Thoracic aorta (tissue), 2 donors: ENCODE results near the gene RBBP8NL. TPM values are rescaled to one million over a fixed set of nuclear protein-coding genes. Genes with fewer than 3 reads are reported as not detected.

ENCODE experiments used
- ATAC-seq: fragments of 150-250 bp; one replicate; pipeline ENCODE4 v1.8.0; 2017; ENCODE audit warnings: low read depth; ENCODE audit not compliant: insufficient number of reproducible peaks, low FRiP score
- DNase-seq: peaks from one replicate; pipeline ENCODE4 v3.0.0-alpha.2; 2020; ENCODE audit warnings: low spot score
- H3K27ac ChIP-seq, 2 donors: fragments of 200-600 bp; sonication (generic); 1 replicate in 1 of 2; 2 replicates in 1 of 2; pipeline ENCODE4 v1.5.1; 2016; ENCODE audit warnings: mild to moderate bottlenecking in 2 of 2, moderate library complexity in 2 of 2
- H3K27me3 ChIP-seq: fragments of 200-600 bp; sonication (generic); replicated peaks from 2 replicates; pipeline ENCODE4 v1.6.0; 2016; ENCODE audit warnings: mild to moderate bottlenecking; ENCODE audit not compliant: insufficient read depth
- H3K36me3 ChIP-seq: fragments of 200-600 bp; sonication (generic); one replicate; pipeline ENCODE4 v1.5.1; 2016
- H3K4me1 ChIP-seq, 2 donors: fragments of 200-600 bp; sonication (generic); 1 replicate in 1 of 2; 2 replicates in 1 of 2; pipeline versions ENCODE4 v1.5.1 to v1.6.0; 2016; ENCODE audit warnings: low read depth in 2 of 2, mild to moderate bottlenecking in 1 of 2; ENCODE audit not compliant: control insufficient read depth in 1 of 2
- H3K4me3 ChIP-seq: fragments of 200-600 bp; sonication (generic); 2 replicates; pipeline ENCODE4 v1.5.1; 2016; ENCODE audit warnings: mild to moderate bottlenecking
- H3K9me3 ChIP-seq: fragments of 200-600 bp; sonication (generic); 2 replicates; pipeline ENCODE4 v1.5.1; 2016
- CTCF ChIP-seq: fragments of 200-600 bp; sonication (generic); IDR thresholded peaks from one replicate; pipeline ENCODE4 v1.5.1; 2019; ENCODE audit warnings: antibody characterized with exemption
- total RNA-seq, 2 donors: library from RNA; depleted of rRNA; stranded (reverse); fragments of >200 nt; gene quantifications; one replicate each; pipeline versions ENCODE4 v1.1.0 to v1.2.3, GENCODE V29; 2016

The RBBP8NL gene
- total RNA-seq, 2 donors from 2014 or later: not detected

- Histone ChIP-seq H3K4me3 (no peak overlapping the region), H3K9me3 (no peaks in the 10 kb centered on the region), H3K36me3 (no peaks in the 10 kb centered on the region), H3K27ac (no peak overlapping the region), H3K4me1 (no peaks in the 10 kb centered on the region), H3K27me3 (no peaks in the 10 kb centered on the region)
- ATAC-seq (no peak), DNase-seq (no peak)
- TF ChIP-seq CTCF: no peak
Observed at GRCh38 chr20:62451970-62452369, 24.6 kb upstream of the RBBP8NL start.

- Histone ChIP-seq H3K27me3 (no peaks in the 10 kb centered on the region), H3K9me3 (no peaks in the 10 kb centered on the region), H3K4me1 (no peaks in the 10 kb centered on the region), H3K27ac (no peak overlapping the region), H3K36me3 (no peaks in the 10 kb centered on the region), H3K4me3 (no peak overlapping the region)
- TF ChIP-seq CTCF: no peak
- DNase-seq (no peak), ATAC-seq (no peak)
Observed at GRCh38 chr20:62451156-62451767, 23.9 kb upstream of the RBBP8NL start.

- no peak for DNase-seq
- H3K4me3 ChIP-seq: no peak overlapping the region
- no peaks in the 10 kb centered on the region for H3K36me3 ChIP-seq
- no peak overlapping the region for H3K27ac ChIP-seq
- H3K27me3 ChIP-seq: no peaks in the 10 kb centered on the region
- no peak for ATAC-seq
- no peaks in the 10 kb centered on the region for H3K9me3 ChIP-seq
- TF ChIP-seq CTCF: no peak
- H3K4me1 ChIP-seq: no peaks in the 10 kb centered on the region
Observed at GRCh38 chr20:62449951-62450691, 22.8 kb upstream of the RBBP8NL start.

- no peaks in the 10 kb centered on the region for H3K4me1 ChIP-seq
- DNase-seq (no peak), ATAC-seq (no peak)
- H3K36me3 ChIP-seq: no peaks in the 10 kb centered on the region
- H3K9me3 ChIP-seq: no peaks in the 10 kb centered on the region
- H3K27ac ChIP-seq: no peak overlapping the region
- TF ChIP-seq CTCF: no peak
- H3K27me3 ChIP-seq: no peaks in the 10 kb centered on the region
- no peak overlapping the region for H3K4me3 ChIP-seq
Observed at GRCh38 chr20:62448788-62449187, 21.4 kb upstream of the RBBP8NL start.

- H3K27ac ChIP-seq: no peak overlapping the region
- no peak overlapping the region for H3K4me3 ChIP-seq
Observed at GRCh38 chr20:62448038-62448437, 20.7 kb upstream of the RBBP8NL start.

More at GRCh38 chr20:62448038-62448437, 20.7 kb upstream of the RBBP8NL start:
- H3K27me3 ChIP-seq: no peaks in the 10 kb centered on the region
- H3K36me3 ChIP-seq: no peaks in the 10 kb centered on the region
- ATAC-seq (no peak), DNase-seq (no peak)
- H3K4me1 ChIP-seq: no peaks in the 10 kb centered on the region
- TF ChIP-seq CTCF: no peak
- H3K9me3 ChIP-seq: no peaks in the 10 kb centered on the region
